GM12873 (cell line): Measurements from ENCODE around the gene TMEM141.

Experiments
- CTCF ChIP-seq: IDR thresholded peaks from 2 replicates; pipeline ENCODE4 v1.5.1; 2012; ENCODE audit warnings: low read depth, mild to moderate bottlenecking, moderate library complexity, low read length, control low read depth; ENCODE audit not compliant: insufficient read depth; ENCODE audit errors: missing control alignments

TMEM141 gene

DNA sequence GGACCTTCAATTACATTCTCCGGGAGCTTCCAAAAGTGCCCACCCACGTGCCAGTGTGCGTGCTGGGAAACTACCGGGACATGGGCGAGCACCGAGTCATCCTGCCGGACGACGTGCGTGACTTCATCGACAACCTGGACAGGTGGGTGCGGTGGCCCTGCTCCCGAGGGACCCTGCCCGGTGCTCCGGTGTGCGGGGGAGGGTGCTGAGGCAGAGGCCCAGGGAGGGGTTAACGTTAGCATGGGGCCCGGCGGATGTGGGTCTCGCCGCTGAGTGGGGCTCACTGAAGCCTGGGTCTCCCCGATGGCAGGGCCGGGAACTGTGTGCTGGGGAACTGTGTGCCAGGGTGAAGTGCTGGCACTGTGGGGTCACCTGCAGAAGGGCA lies 40.6 kb downstream of the TMEM141 start:
- no peak for TF ChIP-seq CTCF

- no peak for TF ChIP-seq CTCF
These were observed 41.4 kb downstream of the TMEM141 start for GRCh38 chr9:136832581-136832980.

GRCh38 chr9:136835162-136835931 lies 44.2 kb downstream of the TMEM141 start:
- no peak for TF ChIP-seq CTCF

GRCh38 chr9:136835932-136836904 lies 45.1 kb downstream of the TMEM141 start:
- no peak for TF ChIP-seq CTCF

DNA sequence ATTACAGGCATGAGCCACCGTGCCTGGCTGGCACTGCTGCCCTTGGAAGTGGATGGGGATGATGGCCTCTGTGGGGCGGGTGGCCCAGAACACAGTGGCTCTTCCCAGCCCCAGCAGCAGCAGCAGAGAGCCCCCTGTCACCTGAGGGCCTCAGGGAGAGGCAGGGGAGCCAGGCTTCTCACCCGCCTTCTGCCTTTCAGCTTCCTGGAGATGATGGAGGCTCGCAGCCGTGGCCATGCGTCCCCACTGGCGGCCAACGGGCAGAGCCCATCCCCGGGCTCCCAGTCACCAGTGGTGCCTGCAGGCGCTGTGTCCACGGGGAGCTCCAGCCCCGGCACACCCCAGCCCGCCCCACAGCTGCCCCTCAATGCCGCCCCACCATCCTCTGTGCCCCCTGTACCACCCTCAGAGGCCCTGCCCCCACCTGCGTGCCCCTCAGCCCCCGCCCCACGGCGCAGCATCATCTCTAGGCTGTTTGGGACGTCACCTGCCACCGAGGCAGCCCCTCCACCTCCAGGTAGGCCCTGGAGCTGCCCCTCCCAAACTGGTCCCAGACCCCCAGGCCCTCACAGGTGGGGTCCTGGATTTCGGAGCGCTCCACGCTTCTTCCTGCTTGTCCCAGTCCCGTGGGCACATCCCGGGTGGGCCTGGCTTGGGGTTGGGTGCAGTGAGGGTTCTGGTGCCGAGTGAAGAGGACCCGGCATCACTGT lies 46.2 kb downstream of the TMEM141 start:
- no peak for TF ChIP-seq CTCF

- TF ChIP-seq CTCF = no peak
These were observed 47.4 kb downstream of the TMEM141 start for GRCh38 chr9:136838314-136839228.
